GM12878 (cell line): ENCODE measurements around the gene CCM2. TPM values are rescaled to one million over a fixed set of nuclear protein-coding genes. Genes with fewer than 3 reads are reported as not detected.

Experiments
- ATAC-seq: fragments of 200-7000 bp; cut with Tn5 transposase; 3 replicates; pipeline ENCODE4 v1.9.1; 2020; ENCODE audit warnings: mild to moderate bottlenecking, moderate library complexity
- BruUV-seq: library from RNA; stranded (reverse); fragments of 400-500 nt; replicated peaks from 2 replicates; lab custom pipeline; 2021; lab: Mats Ljungman, UMichigan
- CTCF ChIA-PET: fragments of 300-600 bp; sonication (Branson Sonifier 250); formaldehyde crosslinking; extraction: SDS; loops from one replicate; lab custom pipeline; 2021; ENCODE audit warnings: inconsistent platforms; lab: Yijun Ruan, JAX
- POLR2A ChIA-PET: fragments of 350-600 bp; formaldehyde crosslinking; extraction: SDS; loops from one replicate; lab custom pipeline; 2021; ENCODE audit warnings: inconsistent platforms; lab: Charles Lee
- RAD21 ChIA-PET: fragments of 300-600 bp; sonication (Branson Sonifier 250); formaldehyde crosslinking; loops from one replicate; lab custom pipeline; 2023; ENCODE audit warnings: antibody characterized with exemption; ENCODE audit not compliant: unreplicated experiment; lab: Charles Lee
- SMC1A ChIA-PET: fragments of 300-600 bp; sonication (Branson Sonifier 250); formaldehyde crosslinking; loops from one replicate; lab custom pipeline; 2023; ENCODE audit not compliant: unreplicated experiment, uncharacterized antibody; lab: Charles Lee
- DNase-seq: peaks from one replicate; pipeline ENCODE4 v3.0.0-alpha.2; 2011; ENCODE audit warnings: low read depth, low spot score
- FAIRE-seq: peaks from 3 replicates; lab custom pipeline; 2011; peaks lifted over from hg19 to GRCh38; lab: Jason Lieb, UNC
- H2AFZ ChIP-seq: 2 replicates; pipeline ENCODE4 v1.6.0; 2011; ENCODE audit warnings: low read depth, low read length, control low read depth; ENCODE audit not compliant: control insufficient read depth
- H3K27ac ChIP-seq: 2 replicates; pipeline ENCODE4 v1.5.1; 2011; ENCODE audit warnings: control low read depth; ENCODE audit not compliant: control insufficient read depth, insufficient read depth
- H3K27me3 ChIP-seq, 2 experiments: replicated peaks in 1 of 2; 2 replicates each; pipeline versions ENCODE4 v1.6.0 to v1.6.1; 2011; ENCODE audit warnings: low read length in 1 of 2; ENCODE audit not compliant: control insufficient read depth in 2 of 2, insufficient read depth in 2 of 2
- H3K36me3 ChIP-seq, 2 experiments: 2 replicates each; pipeline ENCODE4 v1.5.1; 2011; ENCODE audit warnings: low read length in 1 of 2; ENCODE audit not compliant: control insufficient read depth in 2 of 2, insufficient read depth in 2 of 2
- H3K4me1 ChIP-seq: 2 replicates; pipeline ENCODE4 v1.6.1; 2011; ENCODE audit warnings: mild to moderate bottlenecking, low read length, moderate library complexity, mixed read lengths; ENCODE audit not compliant: control insufficient read depth, insufficient read depth
- H3K4me2 ChIP-seq: 2 replicates; pipeline ENCODE4 v1.6.0; 2011; ENCODE audit warnings: control low read depth; ENCODE audit not compliant: control insufficient read depth, insufficient read depth
- H3K4me3 ChIP-seq: fragments of 200-600 bp; sonication (generic); 2 replicates; pipeline ENCODE4 v1.5.1; 2016
- H3K79me2 ChIP-seq: 2 replicates; pipeline ENCODE4 v1.6.0; 2011; ENCODE audit warnings: low read length; ENCODE audit not compliant: control insufficient read depth, insufficient read depth
- H3K9ac ChIP-seq: 2 replicates; pipeline ENCODE4 v1.8.0; 2011; ENCODE audit warnings: low read length, control low read depth, mixed read lengths; ENCODE audit not compliant: control insufficient read depth, insufficient read depth
- H3K9me3 ChIP-seq: replicated peaks from 3 replicates; pipeline ENCODE4 v1.5.1; 2011; ENCODE audit warnings: mild to moderate bottlenecking, low read length; ENCODE audit not compliant: control insufficient read depth, insufficient read depth
- H4K20me1 ChIP-seq: 2 replicates; pipeline ENCODE4 v1.6.0; 2011; ENCODE audit not compliant: control insufficient read depth, insufficient read depth
- BMI1 ChIP-seq: fragments of 450-650 bp; IDR thresholded peaks from 2 replicates; pipeline ENCODE4 v1.6.1; 2016; ENCODE audit warnings: mild to moderate bottlenecking, moderate library complexity, borderline replicate concordance
- CBX5 ChIP-seq: sonication (generic); IDR thresholded peaks from 2 replicates; pipeline ENCODE4 v1.6.1; 2016; ENCODE audit warnings: low read depth, moderate library complexity, mild to moderate bottlenecking, inconsistent platforms
- EGR1 ChIP-seq, 2 experiments: IDR thresholded peaks; 1 replicate in 1 of 2; 2 replicates in 1 of 2; pipeline ENCODE4 v1.6.1; 2011 to 2012; ENCODE audit warnings: low read depth in 2 of 2, low read length in 2 of 2, borderline replicate concordance in 1 of 2, mild to moderate bottlenecking in 1 of 2, moderate library complexity in 1 of 2
- IKZF2 ChIP-seq, 2 experiments: fragments of 450-650 bp; IDR thresholded peaks; 2 replicates each; pipeline ENCODE4 v1.6.1; 2017; ENCODE audit warnings: mild to moderate bottlenecking in 2 of 2, moderate library complexity in 2 of 2
- KLF5 ChIP-seq: fragments of 450-650 bp; IDR thresholded peaks from 2 replicates; pipeline ENCODE4 v1.6.1; 2014; ENCODE audit warnings: mild to moderate bottlenecking; ENCODE audit not compliant: partially characterized antibody
- NBN ChIP-seq: fragments of 450-650 bp; IDR thresholded peaks from 2 replicates; pipeline ENCODE4 v1.6.1; 2016
- PML ChIP-seq: IDR thresholded peaks from 2 replicates; pipeline ENCODE4 v1.6.1; 2012; ENCODE audit warnings: low read length, inconsistent platforms
- RAD21 ChIP-seq: IDR thresholded peaks from 2 replicates; pipeline ENCODE4 v1.6.1; 2011; ENCODE audit warnings: mild to moderate bottlenecking, low read depth, low read length, moderate library complexity; ENCODE audit not compliant: insufficient read depth
- RB1 ChIP-seq: fragments of 450-650 bp; formaldehyde crosslinking; IDR thresholded peaks from 2 replicates; pipeline ENCODE4 v1.6.1; 2017; ENCODE audit warnings: mild to moderate bottlenecking, borderline replicate concordance
- STAT1 ChIP-seq: fragments of 450-650 bp; conservative IDR thresholded peaks from 2 replicates; pipeline ENCODE4 v1.6.1; 2014; ENCODE audit warnings: antibody characterized with exemption, mild to moderate bottlenecking
- ZBED1 ChIP-seq: IDR thresholded peaks from 2 replicates; pipeline ENCODE4 v1.6.1; 2016; ENCODE audit warnings: borderline replicate concordance
- WGBS: methylation state at CpG from one replicate; pipeline ENCODE4 v1.1.6; 2016; ENCODE audit warnings: low lambda C conversion rate; ENCODE audit not compliant: insufficient replicate concordance, insufficient coverage; ENCODE audit errors: missing lambda C conversion rate; 5-methylcytosine and 5-hydroxymethylcytosine counted together
- in situ Hi-C: fragments of 300-500 bp; cut with MboI; formaldehyde crosslinking; loops from 9 replicates; pipeline ENCODE4 v1.14.3; 2018; ENCODE audit warnings: mixed read lengths
- intact Hi-C: fragments of 100-400 bp; cut with micrococcal nuclease; formaldehyde crosslinking; loops from one replicate; pipeline ENCODE4 v1.14.2; 2022; ENCODE audit not compliant: unreplicated experiment
- polyA plus RNA-seq, 11 experiments: library from polyadenylated mRNA; depleted of rRNA in 4 of 11; unstranded in 6 of 11; stranded (reverse) in 5 of 11; fragments of >200 nt; fragmentation: Nextera tagmentation in 4 of 11; fragmentation: Illumina TruSeq in 1 of 11; extraction: Ambion mirVana in 4 of 11; extraction: Trizol in 1 of 11; gene quantifications; 1 replicate in 1 of 11; 2 replicates in 10 of 11; pipeline versions ENCODE4 v1.2.1 to v1.2.3, GENCODE V29; 2011 to 2016; ENCODE audit warnings: inconsistent platforms in 2 of 11, missing spikeins in 2 of 11, low read depth in 1 of 11
- total RNA-seq, 4 experiments: library from RNA; depleted of rRNA in 3 of 4; stranded (reverse); fragments of >200 nt in 3 of 4; fragmentation: Illumina TruSeq in 1 of 4; extraction: Trizol in 1 of 4; gene quantifications; 2 replicates each; pipeline versions ENCODE4 v1.2.1 to v1.2.3, GENCODE V29; 2013 to 2021
- TF ChIP-seq, protein P1 (sequence below): IDR thresholded peaks from 2 replicates; pipeline ENCODE4 v1.6.1; 2011; ENCODE audit warnings: mild to moderate bottlenecking, low read depth, low read length, moderate library complexity; ENCODE audit not compliant: insufficient replicate concordance

CCM2 gene
- total and polyA plus RNA-seq, 10 of the 15 experiments (the other 5 are each of a cell fraction or from before 2014, with no cell fraction given): 1.00 to 82.3 (median 48.7) TPM

- no peak for TF ChIP-seq STAT1
- no peak for TF ChIP-seq ZBED1
- TF ChIP-seq KLF5: no peak
- TF ChIP-seq NBN: no peak
Observed at GRCh38 chr7:45075871-45076796, 76.1 kb downstream of the CCM2 start (continued).

GRCh38 chr7:45076946-45077345 is 76.9 kb downstream of the CCM2 start:
- no peaks in the 10 kb centered on the region for H3K79me2 ChIP-seq
- RAD21 ChIA-PET: no interaction called here
- H3K9ac ChIP-seq: no peak overlapping the region
- no peak overlapping the region for H2AFZ ChIP-seq
- no peaks in the 10 kb centered on the region for H3K27me3 ChIP-seq
- intact Hi-C loops: no loop called here
- SMC1A ChIA-PET: no interaction called here
- BruUV-seq: no TSS peak
- no peak for TF ChIP-seq PML
- no peak for TF ChIP-seq RAD21
- TF ChIP-seq, protein P1, sequence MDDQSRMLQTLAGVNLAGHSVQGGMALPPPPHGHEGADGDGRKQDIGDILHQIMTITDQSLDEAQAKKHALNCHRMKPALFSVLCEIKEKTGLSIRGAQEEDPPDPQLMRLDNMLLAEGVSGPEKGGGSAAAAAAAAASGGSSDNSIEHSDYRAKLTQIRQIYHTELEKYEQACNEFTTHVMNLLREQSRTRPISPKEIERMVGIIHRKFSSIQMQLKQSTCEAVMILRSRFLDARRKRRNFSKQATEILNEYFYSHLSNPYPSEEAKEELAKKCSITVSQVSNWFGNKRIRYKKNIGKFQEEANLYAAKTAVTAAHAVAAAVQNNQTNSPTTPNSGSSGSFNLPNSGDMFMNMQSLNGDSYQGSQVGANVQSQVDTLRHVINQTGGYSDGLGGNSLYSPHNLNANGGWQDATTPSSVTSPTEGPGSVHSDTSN: no peak
- TF ChIP-seq CBX5: no peak
- TF ChIP-seq BMI1: no peak
- no peak for TF ChIP-seq EGR1 (IDR thresholded peaks at IDR 0.05; ENCODE audit: borderline replicate concordance in 1 of 2, low read depth in 2 of 2, low read length in 2 of 2)
- no peak for TF ChIP-seq IKZF2 (IDR thresholded peaks at IDR 0.05)
- TF ChIP-seq RB1: no peak
- TF ChIP-seq, all 136 proteins: peak for 0
- H3K4me3 ChIP-seq: no peak overlapping the region
- H3K27ac ChIP-seq: no peak overlapping the region
- POLR2A ChIA-PET: no interaction called here
- in situ Hi-C loops: no loop called here
- H3K4me1 ChIP-seq: no peaks in the 10 kb centered on the region
- DNase-seq: no peak
- no peaks in the 10 kb centered on the region for H3K9me3 ChIP-seq
- 92% methylated on average over 5 of the region's 5 CpGs for WGBS
- H3K36me3 ChIP-seq: peaks cover 15 to 40% of the 10 kb centered on the region in 2 experiments
- ATAC-seq: no peak
- CTCF ChIA-PET: no interaction called here
- H3K4me2 ChIP-seq: no peak overlapping the region
- no peak for FAIRE-seq
- H4K20me1 ChIP-seq: no peaks in the 10 kb centered on the region
